ENCODE measurements around the gene DDRGK1. TPM values are rescaled to one million over a fixed set of nuclear protein-coding genes. Genes with fewer than 3 reads are reported as not detected.

DDRGK1 gene
- total and polyA plus RNA-seq, 7 experiments from 2014 or later: 39.4 to 60.3 (median 46.6) TPM

GRCh38 chr20:3237011-3237957 lies 32.8 kb upstream of the DDRGK1 start:
- POLR2A ChIA-PET: interaction anchor here (0.7 kb wide), 1 partner anchor 72 kb away, joined by 4 read pairs; no protein-coding TSS in a partner anchor
- no peaks in the 10 kb centered on the region for H3K9me3 ChIP-seq (ENCODE audit: control insufficient read depth in 2 of 3, low read length in 3 of 3)
- H3K9me3 Mint-ChIP-seq: peaks cover 0 to 1% (median 0%) of the 10 kb centered on the region in 11 donors
- no peak overlapping the region for H3K4me3 ChIP-seq (ENCODE audit: low read length)
- H3K4me1 Mint-ChIP-seq: peaks cover 6 to 16% (median 7%) of the 10 kb centered on the region in 7 donors
- H3K27me3 ChIP-seq (ENCODE audit: control insufficient read depth in 2 of 2, insufficient read depth in 2 of 2, low read length in 2 of 2): peaks cover 0 to 27% of the 10 kb centered on the region in 2 donors
- DNase-seq: no peak
- no peak for ATAC-seq
- H3K4me3 Mint-ChIP-seq: peak overlapping the region; percentile 52 to 97 (median 76)
- H3K4me1 ChIP-seq (ENCODE audit: control insufficient read depth in 2 of 2, insufficient read depth in 2 of 2, low read length in 2 of 2): peaks cover 0 to 16% of the 10 kb centered on the region in 2 donors
- peak overlapping the region in 2 of 9 donors; percentile 14 to 51 for H3K27ac Mint-ChIP-seq
- peaks cover 37 to 58% (median 44%) of the 10 kb centered on the region in 5 donors for H3K27me3 Mint-ChIP-seq
- H3K27ac ChIP-seq (ENCODE audit: low read depth, low read length): no peak overlapping the region
- no peaks in the 10 kb centered on the region for H3K36me3 ChIP-seq (ENCODE audit: control insufficient read depth in 2 of 3, insufficient read depth in 3 of 3, low read length in 3 of 3)
- CTCF ChIA-PET: no interaction called here
- intact Hi-C loops (cut with micrococcal nuclease): no loop called here
- H3K36me3 Mint-ChIP-seq: no peaks in the 10 kb centered on the region

GRCh38 chr20:3235666-3236324 lies 31.3 kb upstream of the DDRGK1 start:
- Histone ChIP-seq H3K36me3 (ENCODE audit: control insufficient read depth in 2 of 3, insufficient read depth in 3 of 3, low read length in 3 of 3) (no peaks in the 10 kb centered on the region), H3K9me3 (ENCODE audit: control insufficient read depth in 2 of 3, low read length in 3 of 3) (no peaks in the 10 kb centered on the region), H3K27me3 (ENCODE audit: control insufficient read depth in 2 of 2, insufficient read depth in 2 of 2, low read length in 2 of 2) (peaks cover 0 to 27% of the 10 kb centered on the region in 2 donors), H3K4me3 (ENCODE audit: low read length) (no peak overlapping the region), H3K27ac (ENCODE audit: low read depth, low read length) (no peak overlapping the region), H3K4me1 (ENCODE audit: control insufficient read depth in 2 of 2, insufficient read depth in 2 of 2, low read length in 2 of 2) (peaks cover 0 to 16% of the 10 kb centered on the region in 2 donors)
- DNase-seq: no peak
- peaks cover 30 to 43% (median 36%) of the 10 kb centered on the region in 5 donors for H3K27me3 Mint-ChIP-seq
- CTCF ChIA-PET: interaction anchor here (0.6 kb wide), 1 partner anchor 84 kb away, joined by 3 read pairs; no protein-coding TSS in a partner anchor
- POLR2A ChIA-PET: no interaction called here
- H3K4me1 Mint-ChIP-seq: peaks cover 6 to 13% (median 7%) of the 10 kb centered on the region in 7 donors
- H3K4me3 Mint-ChIP-seq: no peak overlapping the region
- H3K27ac Mint-ChIP-seq: no peak overlapping the region
- peaks cover 0 to 1% (median 0%) of the 10 kb centered on the region in 11 donors for H3K9me3 Mint-ChIP-seq
- ATAC-seq: no peak
- no peaks in the 10 kb centered on the region for H3K36me3 Mint-ChIP-seq
- intact Hi-C loops (cut with micrococcal nuclease): no loop called here

DNA sequence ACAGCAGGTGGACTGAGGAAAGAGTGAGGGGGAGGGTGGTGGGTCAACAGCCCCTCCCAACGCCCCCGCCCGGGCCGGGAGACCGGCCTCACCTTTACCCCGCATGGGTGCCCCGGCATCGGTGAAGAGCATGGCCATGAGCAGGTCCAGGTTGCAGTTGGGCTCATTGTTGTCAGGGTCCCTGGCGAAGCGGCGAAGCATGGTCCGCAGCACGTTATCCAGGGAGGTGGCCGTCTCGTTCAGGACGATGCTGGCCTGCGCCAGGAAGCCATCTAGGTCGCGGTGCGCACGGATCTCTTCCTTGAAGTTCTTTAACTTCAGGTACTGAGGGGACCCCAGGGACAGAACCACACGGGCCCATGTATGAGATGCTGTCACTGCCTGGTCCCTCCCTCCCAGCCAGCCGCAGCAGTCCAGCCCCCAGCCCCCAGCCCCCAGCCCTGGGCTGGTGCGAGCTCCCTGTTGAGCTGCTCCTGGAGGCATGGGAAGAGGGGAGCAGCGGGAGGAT lies 29.6 kb upstream of the DDRGK1 start:
- peaks cover 0 to 13% of the 10 kb centered on the region in 2 donors for H3K27me3 ChIP-seq (ENCODE audit: control insufficient read depth in 2 of 2, insufficient read depth in 2 of 2, low read length in 2 of 2)
- H3K4me1 ChIP-seq (ENCODE audit: control insufficient read depth in 2 of 2, insufficient read depth in 2 of 2, low read length in 2 of 2): peaks cover 0 to 5% of the 10 kb centered on the region in 2 donors
- no peaks in the 10 kb centered on the region for H3K36me3 Mint-ChIP-seq
- H3K9me3 Mint-ChIP-seq: peaks cover 0 to 1% (median 0%) of the 10 kb centered on the region in 11 donors
- H3K4me3 ChIP-seq (ENCODE audit: low read length): no peak overlapping the region
- ChIA-PET POLR2A (no interaction called here), CTCF (no interaction called here)
- DNase-seq: no peak
- H3K9me3 ChIP-seq (ENCODE audit: control insufficient read depth in 2 of 3, low read length in 3 of 3): no peaks in the 10 kb centered on the region
- peaks cover 0 to 6% (median 3%) of the 10 kb centered on the region in 7 donors for H3K4me1 Mint-ChIP-seq
- H3K27ac ChIP-seq (ENCODE audit: low read depth, low read length): no peak overlapping the region
- ATAC-seq: no peak
- intact Hi-C loops (cut with micrococcal nuclease): no loop called here
- no peak overlapping the region for H3K27ac Mint-ChIP-seq
- H3K4me3 Mint-ChIP-seq: no peak overlapping the region
- H3K36me3 ChIP-seq (ENCODE audit: control insufficient read depth in 2 of 3, insufficient read depth in 3 of 3, low read length in 3 of 3): no peaks in the 10 kb centered on the region
- peaks cover 20 to 29% (median 25%) of the 10 kb centered on the region in 5 donors for H3K27me3 Mint-ChIP-seq

DNA sequence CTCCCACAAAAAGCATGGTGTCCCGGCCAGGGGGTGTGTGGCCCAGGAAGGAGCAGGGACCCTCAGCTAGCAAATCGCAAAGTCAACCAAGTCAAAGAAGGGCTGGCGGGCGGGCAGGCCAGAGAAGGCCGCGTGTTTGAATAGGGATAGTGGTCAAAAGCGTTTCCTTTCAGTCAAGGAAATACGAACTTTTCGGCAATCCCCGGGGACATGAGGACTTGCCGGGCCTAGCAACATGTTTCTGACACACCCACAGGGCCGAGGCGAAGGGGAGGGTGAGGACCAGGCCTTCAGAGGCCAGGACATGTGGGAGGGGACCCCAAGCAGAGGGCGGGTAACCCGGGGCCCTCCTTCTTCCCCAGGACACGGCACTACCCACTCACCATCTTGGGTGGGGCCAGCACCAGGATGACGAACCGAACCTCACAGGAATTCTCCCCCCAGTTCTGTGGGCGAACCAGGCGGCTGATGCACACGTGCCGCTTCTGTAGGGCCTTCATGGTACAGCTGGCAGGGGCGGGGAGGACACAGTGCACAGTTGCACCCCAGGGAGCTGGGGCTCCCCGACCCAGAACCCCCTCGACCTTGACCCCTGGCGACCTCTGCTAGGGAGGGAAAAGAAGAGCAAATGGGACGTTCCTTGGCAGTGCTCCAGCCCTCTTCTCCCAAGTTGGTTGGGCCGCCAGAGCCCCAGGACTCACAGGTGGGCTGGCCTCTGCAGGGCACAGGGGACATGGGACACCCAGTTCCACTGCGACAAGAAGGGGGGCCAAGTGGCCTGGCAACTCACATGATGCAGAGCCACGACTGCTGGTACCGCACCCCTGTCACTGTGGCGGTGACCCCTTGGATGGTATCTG lies 28.9 kb upstream of the DDRGK1 start:
- POLR2A ChIA-PET: no interaction called here
- H3K9me3 ChIP-seq (ENCODE audit: control insufficient read depth in 2 of 3, low read length in 3 of 3): no peaks in the 10 kb centered on the region
- H3K4me1 ChIP-seq (ENCODE audit: control insufficient read depth in 2 of 2, insufficient read depth in 2 of 2, low read length in 2 of 2): peaks cover 0 to 5% of the 10 kb centered on the region in 2 donors
- CTCF ChIA-PET: no interaction called here
- H3K27ac ChIP-seq (ENCODE audit: low read depth, low read length): no peak overlapping the region
- H3K4me3 ChIP-seq (ENCODE audit: low read length): no peak overlapping the region
- no peaks in the 10 kb centered on the region for H3K36me3 Mint-ChIP-seq
- peaks cover 0 to 1% (median 0%) of the 10 kb centered on the region in 11 donors for H3K9me3 Mint-ChIP-seq
- H3K27me3 ChIP-seq (ENCODE audit: control insufficient read depth in 2 of 2, insufficient read depth in 2 of 2, low read length in 2 of 2): peaks cover 0 to 13% of the 10 kb centered on the region in 2 donors
- peaks cover 20 to 29% (median 25%) of the 10 kb centered on the region in 5 donors for H3K27me3 Mint-ChIP-seq
- intact Hi-C loops (cut with micrococcal nuclease): no loop called here
- no peak overlapping the region for H3K27ac Mint-ChIP-seq
- DNase-seq (no peak), ATAC-seq (no peak)
- no peak overlapping the region for H3K4me3 Mint-ChIP-seq
- peaks cover 0 to 6% (median 3%) of the 10 kb centered on the region in 7 donors for H3K4me1 Mint-ChIP-seq
- no peaks in the 10 kb centered on the region for H3K36me3 ChIP-seq (ENCODE audit: control insufficient read depth in 2 of 3, insufficient read depth in 3 of 3, low read length in 3 of 3)

GRCh38 chr20:3231889-3232588 lies 27.6 kb upstream of the DDRGK1 start:
- Histone ChIP-seq H3K27me3 (ENCODE audit: control insufficient read depth in 2 of 2, insufficient read depth in 2 of 2, low read length in 2 of 2) (peaks cover 0 to 3% of the 10 kb centered on the region in 2 donors), H3K9me3 (ENCODE audit: control insufficient read depth in 2 of 3, low read length in 3 of 3) (no peaks in the 10 kb centered on the region), H3K36me3 (ENCODE audit: control insufficient read depth in 2 of 3, insufficient read depth in 3 of 3, low read length in 3 of 3) (no peaks in the 10 kb centered on the region), H3K4me3 (ENCODE audit: low read length) (no peak overlapping the region), H3K27ac (ENCODE audit: low read depth, low read length) (no peak overlapping the region), H3K4me1 (ENCODE audit: control insufficient read depth in 2 of 2, insufficient read depth in 2 of 2, low read length in 2 of 2) (no peaks in the 10 kb centered on the region)
- intact Hi-C loops (cut with micrococcal nuclease): no loop called here
- ChIA-PET POLR2A (interaction anchor here (0.7 kb wide), 1 partner anchor 102 kb away, joined by 5 read pairs; no protein-coding TSS in a partner anchor), CTCF (no interaction called here)
- no peak overlapping the region for H3K4me3 Mint-ChIP-seq
- peaks cover 0 to 1% (median 0%) of the 10 kb centered on the region in 11 donors for H3K9me3 Mint-ChIP-seq
- H3K27me3 Mint-ChIP-seq: peaks cover 13 to 23% (median 16%) of the 10 kb centered on the region in 5 donors
- DNase-seq (no peak), ATAC-seq (no peak)
- H3K36me3 Mint-ChIP-seq: no peaks in the 10 kb centered on the region
- H3K4me1 Mint-ChIP-seq: peaks cover 0 to 5% (median 0%) of the 10 kb centered on the region in 7 donors
- H3K27ac Mint-ChIP-seq: no peak overlapping the region

Measured in naive thymus-derived CD4-positive, alpha-beta T cell (primary cell).